ENCODE data around the gene ALAS1.

GRCh38 chr3:52227766-52228165, 29.8 kb downstream of the ALAS1 start:
- TF ChIP-seq CTCF (IDR thresholded peaks at IDR 0.05): no peak
- TF ChIP-seq POLR2A (IDR thresholded peaks at IDR 0.05): no peak
- no peak for TF ChIP-seq POLR2AphosphoS5 (IDR thresholded peaks at IDR 0.05)
